H9 (cell line): ENCODE data around the gene MTMR4. TPM values are rescaled to one million over a fixed set of nuclear protein-coding genes. Genes with fewer than 3 reads are reported as not detected.

ENCODE experiments used
- DNase-seq: peaks from one replicate; pipeline ENCODE4 v3.0.0-alpha.2; 2017
- H2AFZ ChIP-seq: one replicate; pipeline ENCODE4 v1.6.1; 2013; ENCODE audit warnings: mild to moderate bottlenecking, low read length, control low read depth, moderate library complexity
- H2AK5ac ChIP-seq: 2 replicates; pipeline ENCODE4 v1.6.1; 2013; ENCODE audit warnings: low read length, control low read depth, mixed read lengths; ENCODE audit not compliant: insufficient read length
- H2BK120ac ChIP-seq: one replicate; pipeline ENCODE4 v1.6.1; 2013; ENCODE audit warnings: low read depth, mild to moderate bottlenecking, low read length, control low read depth, inconsistent platforms; ENCODE audit not compliant: poor library complexity, severe bottlenecking
- H2BK12ac ChIP-seq: 2 replicates; pipeline ENCODE4 v1.6.1; 2013; ENCODE audit warnings: low read length, control low read depth, mixed read lengths, low read depth; ENCODE audit not compliant: insufficient read length
- H2BK15ac ChIP-seq: 2 replicates; pipeline ENCODE4 v1.6.1; 2013; ENCODE audit warnings: low read depth, low read length, control low read depth
- H2BK20ac ChIP-seq: one replicate; pipeline ENCODE4 v1.6.1; 2013; ENCODE audit warnings: low read depth, mild to moderate bottlenecking, low read length, control low read depth, inconsistent platforms; ENCODE audit not compliant: poor library complexity, severe bottlenecking
- H2BK5ac ChIP-seq: 2 replicates; pipeline ENCODE4 v1.6.1; 2013; ENCODE audit warnings: low read length, control low read depth, mixed read lengths; ENCODE audit not compliant: insufficient read length
- H3K14ac ChIP-seq: 2 replicates; pipeline ENCODE4 v1.6.1; 2013; ENCODE audit warnings: low read length, control low read depth; ENCODE audit not compliant: insufficient read depth
- H3K18ac ChIP-seq: 2 replicates; pipeline ENCODE4 v1.6.1; 2013; ENCODE audit warnings: low read depth, mild to moderate bottlenecking, mixed read lengths, low read length, control low read depth; ENCODE audit not compliant: insufficient read length
- H3K23ac ChIP-seq: 2 replicates; pipeline ENCODE4 v1.6.1; 2013; ENCODE audit warnings: low read length, control low read depth, mixed read lengths, low read depth; ENCODE audit not compliant: insufficient read length
- H3K23me2 ChIP-seq: 2 replicates; pipeline ENCODE4 v1.6.1; 2013; ENCODE audit warnings: low read depth, mild to moderate bottlenecking, mixed read lengths, low read length, control low read depth; ENCODE audit not compliant: insufficient read length, poor library complexity, severe bottlenecking
- H3K27ac ChIP-seq: 2 replicates; pipeline ENCODE4 v1.5.1; 2013; ENCODE audit warnings: low read length, control low read depth, mixed read lengths, low read depth; ENCODE audit not compliant: insufficient read length
- H3K27me3 ChIP-seq: 2 replicates; pipeline ENCODE4 v1.6.1; 2013; ENCODE audit warnings: low read length, control low read depth, inconsistent platforms; ENCODE audit not compliant: insufficient read depth
- H3K4ac ChIP-seq: 2 replicates; pipeline ENCODE4 v1.6.1; 2013; ENCODE audit warnings: low read depth, mild to moderate bottlenecking, control low read depth, inconsistent platforms, low read length, moderate library complexity
- H3K4me1 ChIP-seq: 2 replicates; pipeline ENCODE4 v1.6.1; 2013; ENCODE audit warnings: low read length, control low read depth, inconsistent platforms; ENCODE audit not compliant: insufficient read depth
- H3K4me2 ChIP-seq: 2 replicates; pipeline ENCODE4 v1.6.1; 2013; ENCODE audit warnings: low read length, control low read depth, mixed read lengths; ENCODE audit not compliant: insufficient read length, insufficient read depth
- H3K56ac ChIP-seq: 2 replicates; pipeline ENCODE4 v1.6.1; 2013; ENCODE audit warnings: low read depth, mild to moderate bottlenecking, mixed read lengths, low read length, control low read depth; ENCODE audit not compliant: insufficient read length
- H3K79me1 ChIP-seq: 2 replicates; pipeline ENCODE4 v1.6.1; 2013; ENCODE audit warnings: low read depth, mild to moderate bottlenecking, moderate library complexity, low read length, control low read depth, inconsistent platforms; ENCODE audit not compliant: insufficient read depth, poor library complexity, severe bottlenecking
- H3K79me2 ChIP-seq: 2 replicates; pipeline ENCODE4 v1.6.1; 2013; ENCODE audit warnings: low read length, control low read depth, inconsistent platforms; ENCODE audit not compliant: insufficient read depth
- H3K9ac ChIP-seq: 2 replicates; pipeline ENCODE4 v1.6.1; 2013; ENCODE audit warnings: low read length, control low read depth, mixed read lengths; ENCODE audit not compliant: insufficient read length; ENCODE audit errors: extremely low read depth
- H3K9me3 ChIP-seq: one replicate; pipeline ENCODE4 v1.6.1; 2013; ENCODE audit warnings: low read depth, low read length, inconsistent platforms; ENCODE audit not compliant: control insufficient read depth
- H3T11ph ChIP-seq: one replicate; pipeline ENCODE4 v1.6.1; 2013; ENCODE audit warnings: mild to moderate bottlenecking, low read length, control low read depth, inconsistent platforms
- H4K20me1 ChIP-seq: one replicate; pipeline ENCODE4 v1.6.1; 2013; ENCODE audit not compliant: control insufficient read depth, insufficient read length, insufficient read depth
- H4K5ac ChIP-seq: 2 replicates; pipeline ENCODE4 v1.6.1; 2013; ENCODE audit warnings: low read depth, mild to moderate bottlenecking, mixed read lengths, low read length, control low read depth; ENCODE audit not compliant: insufficient read length
- H4K8ac ChIP-seq: replicated peaks from 2 replicates; pipeline ENCODE4 v1.6.1; 2013; ENCODE audit warnings: low read length, control low read depth, mixed read lengths, low read depth; ENCODE audit not compliant: insufficient read length
- H4K91ac ChIP-seq: 2 replicates; pipeline ENCODE4 v1.6.1; 2013; ENCODE audit warnings: low read depth, mild to moderate bottlenecking, moderate library complexity, mixed read lengths, low read length, control low read depth; ENCODE audit not compliant: insufficient read length
- H3K27ac Mint-ChIP-seq, 3 experiments: 2 replicates in 2 of 3; 3 replicates in 1 of 3; pipeline ENCODE4 v1.8.0; 2020 to 2021; ENCODE audit warnings: mixed read lengths in 3 of 3, mild to moderate bottlenecking in 1 of 3, moderate library complexity in 1 of 3
- H3K27me3 Mint-ChIP-seq: 2 replicates; pipeline ENCODE4 v1.8.0; 2021; ENCODE audit warnings: low read depth, mild to moderate bottlenecking, moderate library complexity, mixed read lengths
- H3K36me3 Mint-ChIP-seq, 3 experiments: 2 replicates in 2 of 3; 3 replicates in 1 of 3; pipeline ENCODE4 v1.8.0; 2020 to 2021; ENCODE audit warnings: low read depth in 3 of 3, mixed read lengths in 3 of 3; ENCODE audit not compliant: insufficient read depth in 1 of 3
- H3K4me1 Mint-ChIP-seq, 2 experiments: 2 replicates each; pipeline ENCODE4 v1.8.0; 2020; ENCODE audit warnings: mixed read lengths in 2 of 2
- H3K4me3 Mint-ChIP-seq, 2 experiments: 2 replicates in 1 of 2; 3 replicates in 1 of 2; pipeline ENCODE4 v1.8.0; 2020 to 2021; ENCODE audit warnings: mild to moderate bottlenecking in 2 of 2, mixed read lengths in 2 of 2, moderate library complexity in 1 of 2
- H3K9me3 Mint-ChIP-seq, 2 experiments: 2 replicates in 1 of 2; 3 replicates in 1 of 2; pipeline ENCODE4 v1.8.0; 2020; ENCODE audit warnings: mild to moderate bottlenecking in 2 of 2, mixed read lengths in 2 of 2, moderate library complexity in 1 of 2
- WGBS: extraction: QIAGEN DNeasy Blood & Tissue Kit; methylation state at CpG from one replicate; pipeline ENCODE4 v1.1.7; 2013; ENCODE audit warnings: missing lambda C conversion rate, low lambda C conversion rate, mixed read lengths; ENCODE audit not compliant: insufficient read length; ENCODE audit errors: extremely low coverage; 5-methylcytosine and 5-hydroxymethylcytosine counted together
- total RNA-seq: library from RNA; stranded (reverse); gene quantifications from 2 replicates; pipeline ENCODE4 v1.2.1, GENCODE V29; 2021
- TF ChIP-seq, protein P1 (sequence below): fragments of 200-600 bp; sonication (generic); conservative IDR thresholded peaks from 3 replicates; pipeline ENCODE4 v1.8.0; 2021; ENCODE audit warnings: antibody characterized with exemption, mild to moderate bottlenecking

The MTMR4 gene
- total RNA-seq, 1 experiment from 2014 or later: 31.2 TPM

DNA sequence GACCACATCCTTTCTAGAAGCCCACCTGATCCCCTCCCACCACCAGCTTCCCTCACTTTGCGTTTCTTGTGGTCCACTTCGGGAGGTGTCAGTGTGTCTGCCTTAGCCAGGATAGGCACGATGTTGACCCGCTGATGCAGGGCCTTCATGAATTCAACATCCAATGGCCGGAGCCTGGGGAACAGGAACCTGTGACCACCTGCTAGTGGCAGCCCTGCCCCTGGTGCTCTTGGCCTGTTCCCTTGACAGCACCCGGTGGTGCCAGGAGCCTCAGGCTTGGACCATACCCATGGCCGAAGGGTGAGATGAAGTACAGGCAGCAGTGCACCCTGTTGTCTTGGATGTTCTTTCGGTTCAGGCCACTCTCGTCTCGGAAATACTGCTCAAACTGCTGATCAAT, 7.2 kb upstream of the MTMR4 start:
- Histone ChIP-seq H2BK5ac (no peak overlapping the region), H4K8ac (no peak overlapping the region), H3K27ac (no peak overlapping the region), H3K23ac (no peak overlapping the region), H3K4me2 (no peak overlapping the region), H2AFZ (no peak overlapping the region), H3K9me3 (no peaks in the 10 kb centered on the region), H4K5ac (no peak overlapping the region), H3K79me2 (no peaks in the 10 kb centered on the region), H2BK120ac (no peak overlapping the region), H3K79me1 (no peaks in the 10 kb centered on the region), H3K23me2 (peaks cover 5% of the 10 kb centered on the region), H2BK12ac (no peak overlapping the region), H3K4ac (no peak overlapping the region), H3K9ac (no peak overlapping the region), H3K4me1 (peaks cover 3% of the 10 kb centered on the region; the same call in 1 of the 2 replicates), H4K91ac (no peak overlapping the region), H4K20me1 (no peaks in the 10 kb centered on the region), H2BK15ac (no peak overlapping the region), H3K18ac (no peak overlapping the region), H2BK20ac (no peak overlapping the region), H3T11ph (no peak overlapping the region), H3K56ac (no peak overlapping the region), H2AK5ac (no peak overlapping the region), H3K27me3 (no peaks in the 10 kb centered on the region), H3K14ac (no peak overlapping the region; the same call in 1 of the 2 replicates)
- TF ChIP-seq, protein P1, sequence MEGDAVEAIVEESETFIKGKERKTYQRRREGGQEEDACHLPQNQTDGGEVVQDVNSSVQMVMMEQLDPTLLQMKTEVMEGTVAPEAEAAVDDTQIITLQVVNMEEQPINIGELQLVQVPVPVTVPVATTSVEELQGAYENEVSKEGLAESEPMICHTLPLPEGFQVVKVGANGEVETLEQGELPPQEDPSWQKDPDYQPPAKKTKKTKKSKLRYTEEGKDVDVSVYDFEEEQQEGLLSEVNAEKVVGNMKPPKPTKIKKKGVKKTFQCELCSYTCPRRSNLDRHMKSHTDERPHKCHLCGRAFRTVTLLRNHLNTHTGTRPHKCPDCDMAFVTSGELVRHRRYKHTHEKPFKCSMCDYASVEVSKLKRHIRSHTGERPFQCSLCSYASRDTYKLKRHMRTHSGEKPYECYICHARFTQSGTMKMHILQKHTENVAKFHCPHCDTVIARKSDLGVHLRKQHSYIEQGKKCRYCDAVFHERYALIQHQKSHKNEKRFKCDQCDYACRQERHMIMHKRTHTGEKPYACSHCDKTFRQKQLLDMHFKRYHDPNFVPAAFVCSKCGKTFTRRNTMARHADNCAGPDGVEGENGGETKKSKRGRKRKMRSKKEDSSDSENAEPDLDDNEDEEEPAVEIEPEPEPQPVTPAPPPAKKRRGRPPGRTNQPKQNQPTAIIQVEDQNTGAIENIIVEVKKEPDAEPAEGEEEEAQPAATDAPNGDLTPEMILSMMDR: no peak
- H3K4me1 Mint-ChIP-seq: peaks cover 18 to 27% of the 10 kb centered on the region in 2 experiments
- no peaks in the 10 kb centered on the region; a peak in 2 of 5 replicates for H3K9me3 Mint-ChIP-seq
- H3K27me3 Mint-ChIP-seq: no peaks in the 10 kb centered on the region
- no peak overlapping the region for H3K4me3 Mint-ChIP-seq
- no peak for DNase-seq
- no peak overlapping the region for H3K27ac Mint-ChIP-seq
- no peaks in the 10 kb centered on the region for H3K36me3 Mint-ChIP-seq
- no CpG with 5 or more reads among the region's 10 CpGs for WGBS
